ENCODE data around the gene PIEZO1. TPM values are rescaled to one million over a fixed set of nuclear protein-coding genes. Genes with fewer than 3 reads are reported as not detected.

PIEZO1 gene
- total and polyA plus RNA-seq, 8 donors, result 75.3 to 193 (median 103) TPM

- intact Hi-C loops (cut with DNase I), result no loop called here
- ATAC-seq (no peak), DNase-seq (no peak)
- Histone ChIP-seq H3K27ac (peak overlapping the region in 1 of 2 donors; percentile 91), H3K27me3 (no peaks in the 10 kb centered on the region), H3K36me3 (peaks cover 0 to 58% of the 10 kb centered on the region in 2 donors), H3K4me3 (no peak overlapping the region), H3K9me3 (no peaks in the 10 kb centered on the region), H3K4me1 (peaks cover 24 to 56% of the 10 kb centered on the region in 2 donors)
- TF ChIP-seq, protein P1, sequence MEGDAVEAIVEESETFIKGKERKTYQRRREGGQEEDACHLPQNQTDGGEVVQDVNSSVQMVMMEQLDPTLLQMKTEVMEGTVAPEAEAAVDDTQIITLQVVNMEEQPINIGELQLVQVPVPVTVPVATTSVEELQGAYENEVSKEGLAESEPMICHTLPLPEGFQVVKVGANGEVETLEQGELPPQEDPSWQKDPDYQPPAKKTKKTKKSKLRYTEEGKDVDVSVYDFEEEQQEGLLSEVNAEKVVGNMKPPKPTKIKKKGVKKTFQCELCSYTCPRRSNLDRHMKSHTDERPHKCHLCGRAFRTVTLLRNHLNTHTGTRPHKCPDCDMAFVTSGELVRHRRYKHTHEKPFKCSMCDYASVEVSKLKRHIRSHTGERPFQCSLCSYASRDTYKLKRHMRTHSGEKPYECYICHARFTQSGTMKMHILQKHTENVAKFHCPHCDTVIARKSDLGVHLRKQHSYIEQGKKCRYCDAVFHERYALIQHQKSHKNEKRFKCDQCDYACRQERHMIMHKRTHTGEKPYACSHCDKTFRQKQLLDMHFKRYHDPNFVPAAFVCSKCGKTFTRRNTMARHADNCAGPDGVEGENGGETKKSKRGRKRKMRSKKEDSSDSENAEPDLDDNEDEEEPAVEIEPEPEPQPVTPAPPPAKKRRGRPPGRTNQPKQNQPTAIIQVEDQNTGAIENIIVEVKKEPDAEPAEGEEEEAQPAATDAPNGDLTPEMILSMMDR (IDR thresholded peaks at IDR 0.05), result no peak
These were observed 85.8 kb downstream of the PIEZO1 start for GRCh38 chr16:88699180-88699579.

DNA sequence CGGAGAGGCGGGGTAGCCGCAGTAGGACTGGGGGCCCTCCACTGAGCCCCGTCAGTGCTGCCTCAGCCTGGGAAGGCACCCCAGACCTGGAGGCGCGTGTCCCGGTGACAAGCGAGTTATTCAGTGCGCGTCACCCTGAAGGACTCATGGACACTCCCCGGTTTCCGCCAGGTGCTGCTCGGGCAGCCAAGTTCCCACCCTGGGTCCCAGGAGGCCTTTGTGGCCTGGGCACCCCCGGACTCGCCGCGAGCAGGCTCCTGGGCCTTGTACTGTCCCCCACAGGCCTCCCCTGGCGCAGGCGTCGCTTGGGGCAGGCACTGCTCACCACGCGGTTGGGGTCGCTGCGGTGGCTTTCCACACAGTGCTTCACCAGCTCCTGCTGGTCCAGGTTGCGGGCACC is 86.4 kb downstream of the PIEZO1 start:
- no peak for DNase-seq
- intact Hi-C loops (cut with DNase I), result no loop called here
- peak overlapping the region in 1 of 2 donors; percentile 91 for H3K27ac ChIP-seq
- H3K4me1 ChIP-seq, result peaks cover 19 to 51% of the 10 kb centered on the region in 2 donors
- peaks cover 0 to 58% of the 10 kb centered on the region in 2 donors for H3K36me3 ChIP-seq
- ATAC-seq, result no peak
- no peak overlapping the region for H3K4me3 ChIP-seq
- no peaks in the 10 kb centered on the region for H3K9me3 ChIP-seq
- no peaks in the 10 kb centered on the region for H3K27me3 ChIP-seq
- TF ChIP-seq, protein P1 (IDR thresholded peaks at IDR 0.05), result no peak

DNA sequence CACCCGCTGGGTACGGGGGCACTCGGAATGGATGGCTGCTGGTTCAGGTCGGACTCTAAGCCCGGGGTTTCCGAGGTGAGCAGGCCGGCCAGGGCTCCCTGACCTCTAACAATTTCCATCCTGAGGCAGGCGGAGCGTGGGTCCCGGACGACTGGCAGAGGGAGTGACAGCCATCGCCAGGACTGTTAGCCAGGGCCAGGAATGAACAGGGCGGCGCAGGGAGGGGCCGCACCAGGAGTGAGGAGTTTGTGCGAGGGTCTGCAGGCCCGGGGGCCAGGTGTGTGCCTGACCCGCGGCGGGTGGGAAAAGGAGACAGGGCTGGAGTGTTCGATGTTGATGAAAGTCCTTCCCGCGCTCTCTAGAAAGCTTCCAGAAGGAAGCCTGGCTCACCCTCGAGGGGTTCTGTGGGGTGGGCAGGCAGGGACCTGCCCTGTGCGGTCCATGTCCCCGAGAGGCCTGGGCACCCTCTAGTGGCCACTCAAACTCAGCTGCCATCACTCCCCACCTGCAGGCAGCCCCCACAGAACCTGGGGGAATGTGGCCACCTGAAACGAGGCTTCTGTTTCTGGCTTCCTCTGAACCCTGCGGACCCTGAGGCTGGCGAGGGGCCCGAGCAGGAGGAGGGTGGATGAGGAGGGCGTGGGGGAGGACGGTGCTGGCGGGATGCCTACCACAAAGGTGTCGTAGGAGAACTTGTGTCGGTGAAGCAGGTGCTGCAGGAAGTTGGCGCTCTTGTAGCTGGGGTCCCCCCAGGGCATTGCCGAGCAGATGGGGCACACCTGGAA is 87.0 kb downstream of the PIEZO1 start:
- no peak overlapping the region for H3K4me3 ChIP-seq
- TF ChIP-seq, protein P1 (IDR thresholded peaks at IDR 0.05), result no peak
- peaks cover 19 to 45% of the 10 kb centered on the region in 2 donors for H3K4me1 ChIP-seq
- no peaks in the 10 kb centered on the region for H3K27me3 ChIP-seq
- H3K9me3 ChIP-seq, result no peaks in the 10 kb centered on the region
- DNase-seq, result no peak
- peaks cover 0 to 58% of the 10 kb centered on the region in 2 donors for H3K36me3 ChIP-seq
- no peak for ATAC-seq
- intact Hi-C loops (cut with DNase I), result no loop called here
- H3K27ac ChIP-seq, result no peak overlapping the region

DNA sequence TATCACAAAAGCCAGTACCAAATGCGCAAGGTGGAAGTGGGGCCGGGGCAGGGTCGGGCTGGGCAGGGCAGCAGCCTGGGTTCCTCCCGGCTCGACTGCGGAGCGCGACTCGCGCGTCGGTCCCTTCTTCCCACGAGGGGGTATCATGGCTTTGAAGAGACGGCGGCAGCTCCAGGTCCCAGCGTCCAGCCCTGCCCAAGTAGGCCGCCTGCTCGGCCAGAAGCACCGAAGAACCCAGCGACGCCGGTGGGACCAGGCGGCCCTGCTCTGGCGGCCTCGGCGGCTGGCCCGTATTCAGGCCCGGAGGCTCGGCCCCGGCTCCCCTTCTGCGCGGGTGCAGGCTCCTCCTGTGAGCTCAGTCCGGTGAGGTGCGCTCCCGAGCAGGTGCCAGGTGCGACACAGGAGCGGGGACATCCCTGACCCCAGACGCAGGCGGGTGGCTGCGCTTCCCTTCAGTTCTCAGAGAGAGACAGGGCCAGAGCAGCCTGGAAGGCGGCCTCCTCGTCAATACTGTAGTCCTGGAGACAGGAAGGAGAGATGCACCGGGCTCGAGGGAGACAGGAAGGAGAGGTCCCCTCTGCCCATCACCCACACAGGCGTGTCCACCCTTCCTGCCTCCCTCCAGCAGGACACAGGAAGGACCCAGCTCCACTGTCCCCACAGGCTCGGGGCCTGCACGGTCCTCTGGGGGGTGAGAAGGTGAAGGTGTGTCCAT is 87.7 kb downstream of the PIEZO1 start:
- intact Hi-C loops (cut with DNase I), result no loop called here
- TF ChIP-seq, protein P1 (IDR thresholded peaks at IDR 0.05), result no peak
- no peak for ATAC-seq
- DNase-seq, result no peak
- Histone ChIP-seq H3K27ac (no peak overlapping the region), H3K4me3 (no peak overlapping the region), H3K27me3 (no peaks in the 10 kb centered on the region), H3K4me1 (peaks cover 15 to 43% of the 10 kb centered on the region in 2 donors), H3K36me3 (peaks cover 0 to 58% of the 10 kb centered on the region in 2 donors), H3K9me3 (no peaks in the 10 kb centered on the region)

DNA sequence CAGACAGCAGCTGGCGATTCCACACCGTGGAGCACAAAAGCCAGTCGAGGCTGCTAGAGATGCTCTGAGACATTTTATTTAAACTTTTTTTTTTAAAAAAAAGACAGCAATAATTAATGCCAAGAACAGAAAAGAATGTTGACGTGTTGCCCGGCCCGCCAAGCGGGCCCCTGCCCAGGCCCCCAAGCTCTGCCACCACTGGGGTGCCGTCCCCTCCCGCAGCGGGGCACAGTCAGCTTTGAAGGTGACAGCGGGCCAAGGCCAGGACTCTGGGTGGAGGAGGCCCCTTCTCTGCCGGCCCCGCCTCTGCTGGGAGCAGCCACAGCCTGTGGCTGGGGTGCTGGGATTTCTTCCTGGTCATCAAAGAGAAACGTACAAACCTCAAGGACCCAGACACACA is 88.6 kb downstream of the PIEZO1 start:
- TF ChIP-seq, protein P1 (IDR thresholded peaks at IDR 0.05), result no peak

More for the DNA sequence above, 88.6 kb downstream of the PIEZO1 start:
- intact Hi-C loops (cut with DNase I), result no loop called here
- Histone ChIP-seq H3K9me3 (no peaks in the 10 kb centered on the region), H3K27ac (no peak overlapping the region), H3K27me3 (peaks cover 0 to under 1% of the 10 kb centered on the region in 2 donors), H3K36me3 (peaks cover 0 to 58% of the 10 kb centered on the region in 2 donors), H3K4me1 (peaks cover 8 to 43% of the 10 kb centered on the region in 2 donors), H3K4me3 (no peak overlapping the region)
- DNase-seq (no peak), ATAC-seq (no peak)

Measured in left lung (tissue), 10 donors.